Fibroblast of lung (primary cell): ENCODE data around the gene GOLGA8N.

ENCODE experiments used
- CTCF ChIP-seq, 2 donors: IDR thresholded peaks in 1 of 2; conservative IDR thresholded peaks in 1 of 2; 1 replicate in 1 of 2; 2 replicates in 1 of 2; pipeline ENCODE4 v1.5.1; 2011 to 2012; ENCODE audit warnings: low read length in 2 of 2, control low read depth in 1 of 2, inconsistent platforms in 1 of 2, low read depth in 1 of 2, mild to moderate bottlenecking in 1 of 2
- EZH2 ChIP-seq: IDR thresholded peaks from 2 replicates; pipeline ENCODE4 v1.5.1; 2012; ENCODE audit warnings: low read length, control low read depth, mild to moderate bottlenecking; ENCODE audit errors: missing control alignments

DNA sequence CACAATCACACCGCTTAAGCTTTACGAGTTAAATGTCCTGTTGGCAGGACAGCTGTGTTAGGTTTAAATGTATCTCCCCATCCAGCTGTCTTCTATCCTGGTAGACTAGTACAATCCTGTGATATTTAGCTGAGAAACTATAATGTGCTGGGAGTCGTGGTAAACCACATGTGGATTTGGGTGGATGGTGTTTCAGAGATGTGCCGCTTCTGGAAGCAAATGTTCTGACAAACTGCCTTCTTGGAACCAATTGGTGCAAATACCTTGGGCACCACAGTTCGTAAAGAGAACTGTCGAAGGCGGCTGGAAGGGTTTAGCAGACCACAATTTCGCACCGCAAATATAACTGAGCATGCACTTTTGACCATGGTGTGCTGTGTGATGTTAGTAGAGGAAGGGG is 63.2 kb downstream of the GOLGA8N start:
- TF ChIP-seq EZH2: no peak
- TF ChIP-seq CTCF (conservative IDR thresholded peaks at IDR 0.05 in 1 of 2, IDR thresholded peaks at IDR 0.05 in 1 of 2; ENCODE audit: low read depth in 1 of 2, low read length in 2 of 2): no peak
